Measurements from ENCODE around the gene NKX2-2. TPM values are rescaled to one million over a fixed set of nuclear protein-coding genes. Genes with fewer than 3 reads are reported as not detected.

The NKX2-2 gene
- total RNA-seq, 1 donor from 2014 or later, result not detected

Other genes with a start within 250 kb of the NKX2-2 start
- 87.0 and 91.1 TPM in 2 replicates for gene XRN2, start 210.7 kb downstream of the NKX2-2 start, total RNA-seq
- not detected in 2 replicates for gene NKX2-4, start 116.5 kb downstream of the NKX2-2 start, total RNA-seq
- gene PAX1, start 191.6 kb upstream of the NKX2-2 start, total RNA-seq, result not detected in 2 replicates

All from myocyte (in vitro differentiated cells).